WERI-Rb-1 (cell line): Measurements from ENCODE around the gene MPV17L2.

Experiments used
- DNase-seq: peaks from one replicate; pipeline ENCODE4 v3.0.0-alpha.2; 2020
- H3K27ac ChIP-seq: fragments of 250-450 bp; sonication (Bioruptor Pico); 2 replicates; pipeline ENCODE4 v1.5.1; 2020; ENCODE audit warnings: mild to moderate bottlenecking, moderate library complexity
- H3K27me3 ChIP-seq: fragments of 250-450 bp; sonication (Bioruptor Pico); 2 replicates; pipeline ENCODE4 v1.5.1; 2021; ENCODE audit warnings: mild to moderate bottlenecking, low read depth, moderate library complexity; ENCODE audit not compliant: insufficient read depth, severe bottlenecking
- H3K36me3 ChIP-seq: fragments of 250-450 bp; sonication (Bioruptor Pico); 2 replicates; pipeline ENCODE4 v1.5.1; 2020; ENCODE audit warnings: mild to moderate bottlenecking, moderate library complexity
- H3K4me3 ChIP-seq: 2 replicates; pipeline ENCODE4 v1.5.1; 2011; ENCODE audit warnings: low read depth, mild to moderate bottlenecking, control low read depth, low read length
- H3K9me3 ChIP-seq: fragments of 250-450 bp; sonication (Bioruptor Pico); 2 replicates; pipeline ENCODE4 v1.5.1; 2021; ENCODE audit warnings: mild to moderate bottlenecking, moderate library complexity; ENCODE audit not compliant: severe bottlenecking
- TF ChIP-seq, protein P1 (sequence below): IDR thresholded peaks from 2 replicates; pipeline ENCODE4 v1.5.1; 2011; ENCODE audit warnings: low read depth, mild to moderate bottlenecking, control low read depth, inconsistent platforms, low read length

The MPV17L2 gene

DNA sequence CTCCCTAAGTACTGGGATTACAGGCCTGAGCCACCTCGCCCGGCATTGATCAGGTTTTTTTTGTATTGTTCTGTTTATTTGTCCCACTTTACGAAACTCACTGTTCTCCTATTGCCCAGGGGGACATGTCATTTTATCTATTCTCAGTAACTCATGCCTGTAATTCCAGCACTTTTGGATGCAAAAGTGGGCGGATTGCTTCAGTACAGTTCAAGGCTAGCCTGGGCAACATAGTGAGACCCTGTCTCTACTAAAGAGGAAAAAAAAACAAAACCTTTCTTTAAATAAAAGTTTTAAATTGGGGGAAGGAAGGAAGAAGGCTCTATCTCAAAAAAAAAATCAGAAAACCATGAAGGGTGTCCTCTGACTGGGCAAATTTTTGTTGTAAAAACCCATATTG is 2.7 kb upstream of the MPV17L2 start:
- peaks cover 4% of the 10 kb centered on the region; the same call in 1 of the 2 replicates for H3K36me3 ChIP-seq
- H3K4me3 ChIP-seq: no peak overlapping the region
- no peaks in the 10 kb centered on the region for H3K27me3 ChIP-seq
- H3K27ac ChIP-seq: no peak overlapping the region
- DNase-seq: no peak
- no peaks in the 10 kb centered on the region for H3K9me3 ChIP-seq
- TF ChIP-seq, protein P1, sequence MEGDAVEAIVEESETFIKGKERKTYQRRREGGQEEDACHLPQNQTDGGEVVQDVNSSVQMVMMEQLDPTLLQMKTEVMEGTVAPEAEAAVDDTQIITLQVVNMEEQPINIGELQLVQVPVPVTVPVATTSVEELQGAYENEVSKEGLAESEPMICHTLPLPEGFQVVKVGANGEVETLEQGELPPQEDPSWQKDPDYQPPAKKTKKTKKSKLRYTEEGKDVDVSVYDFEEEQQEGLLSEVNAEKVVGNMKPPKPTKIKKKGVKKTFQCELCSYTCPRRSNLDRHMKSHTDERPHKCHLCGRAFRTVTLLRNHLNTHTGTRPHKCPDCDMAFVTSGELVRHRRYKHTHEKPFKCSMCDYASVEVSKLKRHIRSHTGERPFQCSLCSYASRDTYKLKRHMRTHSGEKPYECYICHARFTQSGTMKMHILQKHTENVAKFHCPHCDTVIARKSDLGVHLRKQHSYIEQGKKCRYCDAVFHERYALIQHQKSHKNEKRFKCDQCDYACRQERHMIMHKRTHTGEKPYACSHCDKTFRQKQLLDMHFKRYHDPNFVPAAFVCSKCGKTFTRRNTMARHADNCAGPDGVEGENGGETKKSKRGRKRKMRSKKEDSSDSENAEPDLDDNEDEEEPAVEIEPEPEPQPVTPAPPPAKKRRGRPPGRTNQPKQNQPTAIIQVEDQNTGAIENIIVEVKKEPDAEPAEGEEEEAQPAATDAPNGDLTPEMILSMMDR: no peak

DNA sequence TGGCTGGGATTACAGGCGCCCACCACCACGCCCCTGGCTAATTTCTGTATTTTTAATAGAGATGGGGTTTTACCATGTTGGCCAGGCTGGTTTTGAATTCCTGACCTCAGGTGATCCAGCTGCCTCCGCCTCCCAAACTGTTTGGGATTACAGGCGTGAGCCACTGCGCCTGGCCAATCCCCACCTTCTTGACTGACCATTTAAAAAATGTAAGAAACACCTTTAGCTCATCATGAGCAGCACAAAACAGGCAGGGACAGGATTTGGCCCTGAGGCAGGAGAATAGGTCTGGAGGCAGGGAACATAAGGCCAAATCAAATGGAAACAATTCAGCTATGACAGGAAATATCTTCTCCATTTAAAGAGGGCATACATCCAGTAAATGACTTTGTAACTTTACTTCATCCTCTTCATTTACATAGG is 1.4 kb upstream of the MPV17L2 start:
- DNase-seq: peak; percentile 64
- Histone ChIP-seq H3K4me3 (peak overlapping the region; percentile 64), H3K9me3 (no peaks in the 10 kb centered on the region), H3K36me3 (peaks cover 14% of the 10 kb centered on the region), H3K27me3 (no peaks in the 10 kb centered on the region), H3K27ac (peak overlapping the region; percentile 71)
- TF ChIP-seq, protein P1: no peak

DNA sequence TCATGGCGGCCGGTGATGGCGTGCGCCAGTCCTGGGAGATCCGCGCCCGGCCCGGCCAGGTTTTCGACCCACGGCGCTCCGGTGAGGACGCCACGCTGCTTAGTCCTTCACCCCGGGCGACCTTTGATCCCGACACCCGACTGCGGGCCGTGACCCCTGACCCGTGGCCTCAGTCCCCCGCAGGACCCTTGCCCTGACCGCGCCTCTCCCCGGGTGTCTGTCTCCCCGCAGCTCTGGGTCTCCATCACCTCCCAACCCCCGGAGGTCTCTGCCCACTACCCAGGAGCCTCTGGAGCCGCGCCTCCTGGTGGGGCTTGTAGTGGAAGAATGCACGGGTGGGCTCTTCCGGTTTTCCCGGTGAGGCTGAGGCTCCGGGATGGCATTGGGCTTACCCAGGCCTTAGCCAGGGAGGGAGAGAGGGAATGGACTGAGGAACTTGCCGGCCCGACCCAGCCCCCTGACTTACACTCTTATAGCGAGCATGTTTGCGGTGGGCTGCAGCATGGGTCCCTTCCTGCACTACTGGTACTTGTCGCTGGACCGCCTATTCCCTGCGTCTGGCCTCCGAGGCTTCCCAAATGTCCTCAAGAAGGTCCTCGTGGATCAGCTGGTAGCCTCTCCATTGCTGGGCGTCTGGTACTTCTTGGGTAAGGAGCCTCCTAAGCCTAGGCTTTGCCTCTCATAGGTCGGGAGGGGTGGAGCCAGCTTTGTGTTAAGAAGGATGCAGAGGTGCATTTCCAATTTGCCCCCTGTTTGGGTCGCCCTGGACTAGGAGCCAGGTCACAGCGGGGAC is 566 bp downstream of the MPV17L2 start:
- peak overlapping the region; percentile 45 for H3K4me3 ChIP-seq
- no peaks in the 10 kb centered on the region for H3K9me3 ChIP-seq
- no peaks in the 10 kb centered on the region for H3K27me3 ChIP-seq
- H3K36me3 ChIP-seq: peaks cover 25% of the 10 kb centered on the region
- no peak for DNase-seq
- peak overlapping the region; percentile 63 for H3K27ac ChIP-seq
- TF ChIP-seq, protein P1: 0 out of 2 replicates have a peak, but pooled peaks have one; percentile 2

DNA sequence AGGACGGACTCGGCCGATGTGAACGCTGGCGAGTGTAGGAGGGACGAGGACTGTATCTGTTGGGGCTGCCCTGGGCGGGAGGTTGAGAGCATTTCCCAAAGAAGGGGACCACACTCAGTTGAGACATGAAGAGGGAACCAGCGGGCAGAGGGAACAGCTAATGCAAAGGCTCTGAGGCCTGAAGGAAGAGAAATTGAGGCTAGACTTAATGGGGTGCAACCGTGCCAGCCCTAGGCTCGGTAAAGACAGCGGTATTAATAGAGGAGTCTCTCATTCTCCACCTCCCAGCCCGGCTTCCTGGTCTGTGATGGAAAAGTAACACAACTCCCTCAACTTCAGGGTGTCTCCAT is 1.1 kb downstream of the MPV17L2 start:
- H3K27me3 ChIP-seq: no peaks in the 10 kb centered on the region
- no peak overlapping the region for H3K27ac ChIP-seq
- H3K36me3 ChIP-seq: peaks cover 31% of the 10 kb centered on the region
- DNase-seq: no peak
- no peak overlapping the region for H3K4me3 ChIP-seq
- no peaks in the 10 kb centered on the region for H3K9me3 ChIP-seq
- TF ChIP-seq, protein P1: no peak

DNA sequence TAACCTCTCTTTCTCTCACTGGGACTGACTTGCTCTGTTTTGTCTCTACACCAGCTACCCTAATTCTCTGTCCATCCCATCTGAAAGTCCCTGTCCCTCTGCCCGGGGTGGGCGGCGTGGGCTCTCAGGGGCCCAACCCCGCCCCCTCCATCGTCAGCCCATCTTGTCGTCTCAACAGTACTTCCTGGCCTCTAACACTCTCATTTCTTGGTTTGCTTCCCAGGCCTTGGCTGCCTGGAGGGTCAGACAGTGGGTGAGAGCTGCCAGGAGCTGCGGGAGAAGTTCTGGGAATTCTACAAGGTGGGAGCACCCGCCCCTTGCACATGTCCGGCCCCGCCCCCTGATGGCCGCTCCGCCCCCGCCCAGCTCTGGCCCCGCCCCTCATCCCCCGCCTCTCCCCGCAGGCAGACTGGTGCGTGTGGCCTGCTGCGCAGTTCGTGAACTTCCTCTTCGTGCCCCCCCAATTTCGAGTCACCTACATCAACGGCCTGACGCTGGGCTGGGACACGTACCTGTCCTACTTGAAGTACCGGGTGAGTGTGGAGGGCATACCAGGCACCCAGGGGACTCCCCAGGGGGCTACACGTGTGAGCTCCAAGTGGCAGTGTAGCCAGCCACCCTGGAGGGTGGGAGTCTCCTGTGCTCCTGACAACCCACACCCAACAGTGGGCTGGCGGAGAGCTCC is 1.7 kb downstream of the MPV17L2 start:
- no peak for DNase-seq
- H3K27me3 ChIP-seq: no peaks in the 10 kb centered on the region
- no peaks in the 10 kb centered on the region for H3K9me3 ChIP-seq
- TF ChIP-seq, protein P1: no peak
- H3K36me3 ChIP-seq: peaks cover 36% of the 10 kb centered on the region
- H3K4me3 ChIP-seq: no peak overlapping the region
- H3K27ac ChIP-seq: no peak overlapping the region

DNA sequence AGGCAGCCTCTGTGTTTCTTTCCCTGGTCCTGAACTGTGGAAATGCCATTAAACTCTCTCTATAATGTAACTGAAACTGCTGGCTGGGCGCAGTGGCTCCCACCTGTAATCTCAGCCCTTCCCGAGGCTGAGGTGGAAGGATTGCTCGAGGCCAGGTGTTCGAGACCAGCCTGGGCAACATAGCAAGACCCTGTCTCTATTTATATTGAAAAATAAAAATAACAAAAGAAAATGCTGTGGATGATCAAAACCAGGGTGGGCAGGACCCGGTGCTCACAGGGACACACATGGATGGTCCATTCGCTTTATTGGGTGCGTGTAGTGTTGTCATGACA is 3.5 kb downstream of the MPV17L2 start:
- Histone ChIP-seq H3K9me3 (no peaks in the 10 kb centered on the region), H3K27me3 (no peaks in the 10 kb centered on the region), H3K27ac (no peak overlapping the region), H3K36me3 (peaks cover 44% of the 10 kb centered on the region), H3K4me3 (no peak overlapping the region)
- DNase-seq: no peak
- TF ChIP-seq, protein P1: no peak
